ENCODE data around the gene KNCN.

GRCh38 chr1:46592823-46593222, 41.4 kb upstream of the KNCN start:
- TF ChIP-seq TAF1 (IDR thresholded peaks at IDR 0.05; ENCODE audit: low read depth) (no peak), NFIC (IDR thresholded peaks at IDR 0.05) (no peak)
